Tibial artery (tissue), 4 donors: ENCODE results near the gene TSPAN9.

Source experiments
- DNase-seq, 2 donors: peaks; one replicate each; pipeline ENCODE4 v3.0.0-alpha.2; 2019
- H3K27ac ChIP-seq, 2 donors: fragments of 200-600 bp; sonication (generic) in 1 of 2; 1 replicate in 1 of 2; 2 replicates in 1 of 2; pipeline ENCODE4 v1.5.1; 2018 to 2019; ENCODE audit warnings: mild to moderate bottlenecking in 1 of 2
- H3K27me3 ChIP-seq, 2 donors: fragments of 200-600 bp; sonication (generic) in 1 of 2; one replicate each; pipeline versions ENCODE4 v1.5.1 to v1.6.0; 2016 to 2019
- H3K36me3 ChIP-seq, 3 donors: fragments of 200-600 bp; sonication (generic) in 2 of 3; one replicate each; pipeline ENCODE4 v1.5.1; 2016 to 2019; ENCODE audit warnings: mild to moderate bottlenecking in 2 of 3
- H3K4me1 ChIP-seq, 4 donors: fragments of 200-600 bp; sonication (generic) in 2 of 4; 1 replicate in 3 of 4; 2 replicates in 1 of 4; pipeline ENCODE4 v1.5.1; 2016 to 2019
- H3K4me3 ChIP-seq, 2 donors: fragments of 200-600 bp; sonication (generic) in 1 of 2; 1 replicate in 1 of 2; 2 replicates in 1 of 2; pipeline ENCODE4 v1.5.1; 2018 to 2019; ENCODE audit warnings: mild to moderate bottlenecking in 2 of 2
- H3K9me3 ChIP-seq, 3 donors: fragments of 200-600 bp; sonication (generic) in 1 of 3; one replicate each; pipeline ENCODE4 v1.5.1; 2016 to 2019
- intact Hi-C: fragments of 100-400 bp; cut with DNase I; formaldehyde crosslinking; loops from one replicate; pipeline ENCODE4 v1.15.0; 2023; ENCODE audit warnings: low total_unique reads
- TF ChIP-seq, protein P1 (sequence below), 2 experiments: fragments of 200-600 bp in 1 of 2; fragments of 450-650 bp in 1 of 2; IDR thresholded peaks; one replicate each; pipeline ENCODE4 v1.5.1; 2017 to 2019; ENCODE audit warnings: antibody characterized with exemption in 2 of 2, mild to moderate bottlenecking in 1 of 2, moderate library complexity in 1 of 2

Gene TSPAN9

DNA sequence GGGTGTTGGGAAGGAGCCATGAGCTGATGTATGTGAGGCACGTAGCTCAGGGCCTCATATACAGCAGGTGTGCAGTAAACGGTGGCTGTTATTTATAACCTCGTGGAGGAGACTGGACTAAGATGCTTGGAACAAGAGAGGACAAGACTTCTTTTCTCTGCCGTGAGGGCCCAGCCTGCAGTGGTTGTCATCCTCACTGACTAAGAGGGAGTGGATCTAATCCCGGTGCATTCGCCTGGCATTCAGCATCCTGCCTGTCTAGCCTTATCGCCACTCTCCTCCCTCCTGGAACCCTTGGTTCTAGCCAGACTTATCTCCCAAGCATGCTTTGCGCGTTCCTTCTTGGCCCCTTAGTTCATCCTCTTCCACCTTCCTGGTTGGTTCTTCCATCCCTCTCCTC is 3.9 kb downstream of the TSPAN9 start:
- H3K36me3 ChIP-seq: peaks cover 0 to 15% (median 8%) of the 10 kb centered on the region in 3 donors
- no peaks in the 10 kb centered on the region for H3K27me3 ChIP-seq
- TF ChIP-seq, protein P1, sequence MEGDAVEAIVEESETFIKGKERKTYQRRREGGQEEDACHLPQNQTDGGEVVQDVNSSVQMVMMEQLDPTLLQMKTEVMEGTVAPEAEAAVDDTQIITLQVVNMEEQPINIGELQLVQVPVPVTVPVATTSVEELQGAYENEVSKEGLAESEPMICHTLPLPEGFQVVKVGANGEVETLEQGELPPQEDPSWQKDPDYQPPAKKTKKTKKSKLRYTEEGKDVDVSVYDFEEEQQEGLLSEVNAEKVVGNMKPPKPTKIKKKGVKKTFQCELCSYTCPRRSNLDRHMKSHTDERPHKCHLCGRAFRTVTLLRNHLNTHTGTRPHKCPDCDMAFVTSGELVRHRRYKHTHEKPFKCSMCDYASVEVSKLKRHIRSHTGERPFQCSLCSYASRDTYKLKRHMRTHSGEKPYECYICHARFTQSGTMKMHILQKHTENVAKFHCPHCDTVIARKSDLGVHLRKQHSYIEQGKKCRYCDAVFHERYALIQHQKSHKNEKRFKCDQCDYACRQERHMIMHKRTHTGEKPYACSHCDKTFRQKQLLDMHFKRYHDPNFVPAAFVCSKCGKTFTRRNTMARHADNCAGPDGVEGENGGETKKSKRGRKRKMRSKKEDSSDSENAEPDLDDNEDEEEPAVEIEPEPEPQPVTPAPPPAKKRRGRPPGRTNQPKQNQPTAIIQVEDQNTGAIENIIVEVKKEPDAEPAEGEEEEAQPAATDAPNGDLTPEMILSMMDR (IDR thresholded peaks at IDR 0.05): no peak
- DNase-seq: no peak
- no peak overlapping the region for H3K27ac ChIP-seq
- intact Hi-C loops: no loop called here
- H3K9me3 ChIP-seq: no peaks in the 10 kb centered on the region
- H3K4me3 ChIP-seq: no peak overlapping the region
- peaks cover 0 to 20% (median 13%) of the 10 kb centered on the region in 4 donors for H3K4me1 ChIP-seq

DNA sequence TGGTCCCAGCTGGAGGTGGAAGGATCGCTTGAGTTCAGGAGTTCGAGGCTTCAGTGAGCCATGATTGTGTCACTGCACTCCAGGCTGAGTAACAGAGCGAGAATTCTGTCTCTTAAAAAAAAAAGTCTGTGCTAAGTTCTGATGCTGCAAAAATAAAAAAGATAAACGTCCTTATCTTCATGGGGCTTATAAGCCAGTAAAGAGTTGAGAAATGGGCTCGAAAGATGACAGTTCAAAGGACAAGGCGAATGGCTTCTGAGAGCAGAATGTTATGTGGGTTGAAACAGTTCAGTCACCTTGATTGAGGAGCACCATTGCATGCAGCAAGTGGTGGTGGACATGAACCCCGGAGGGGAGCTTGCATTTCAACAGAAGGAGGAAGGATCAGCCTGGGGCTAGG is 4.7 kb downstream of the TSPAN9 start:
- no peak for DNase-seq
- TF ChIP-seq, protein P1 (IDR thresholded peaks at IDR 0.05): no peak
- H3K4me3 ChIP-seq: no peak overlapping the region
- peaks cover 0 to 14% (median 8%) of the 10 kb centered on the region in 4 donors for H3K4me1 ChIP-seq
- H3K27ac ChIP-seq: no peak overlapping the region
- H3K27me3 ChIP-seq: no peaks in the 10 kb centered on the region
- no peaks in the 10 kb centered on the region for H3K9me3 ChIP-seq
- peaks cover 0 to 15% (median 8%) of the 10 kb centered on the region in 3 donors for H3K36me3 ChIP-seq
- intact Hi-C loops: no loop called here

DNA sequence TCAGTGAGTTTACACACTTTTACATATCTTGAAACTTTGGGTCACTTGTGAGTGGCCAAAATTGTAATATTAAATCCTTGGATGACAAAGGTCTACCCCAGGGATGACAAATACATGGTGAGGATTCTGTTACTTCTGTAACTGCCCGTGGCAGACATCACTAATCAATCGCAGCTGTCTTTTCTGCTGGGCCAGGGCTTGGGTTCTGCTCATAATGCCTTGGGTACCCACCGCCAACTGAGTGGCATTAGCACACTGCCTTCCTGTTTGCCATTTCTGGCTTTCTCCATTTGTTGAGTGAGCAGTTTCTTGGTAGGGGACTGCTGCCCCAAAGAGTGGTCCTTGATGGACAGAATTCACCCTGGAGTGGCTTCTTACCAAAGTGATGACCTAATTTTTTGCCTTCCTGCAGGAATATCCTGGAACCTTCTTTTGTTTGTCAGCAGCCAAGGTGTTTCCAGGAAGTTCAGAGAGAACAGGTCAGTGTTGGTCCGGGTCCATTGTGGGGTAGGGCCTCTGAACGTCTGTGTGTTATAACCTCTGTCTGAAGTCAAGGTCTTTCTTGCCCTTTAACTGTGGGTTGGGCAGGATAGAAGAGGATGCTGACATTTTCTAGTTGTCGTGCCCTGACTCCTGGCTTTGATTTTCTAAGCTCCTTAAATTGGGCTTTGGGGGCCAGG is 6.2 kb downstream of the TSPAN9 start:
- H3K27me3 ChIP-seq: no peaks in the 10 kb centered on the region
- peaks cover 0 to 15% (median 8%) of the 10 kb centered on the region in 3 donors for H3K36me3 ChIP-seq
- DNase-seq: no peak
- no peaks in the 10 kb centered on the region for H3K9me3 ChIP-seq
- H3K4me1 ChIP-seq: peaks cover 0 to 10% (median 4%) of the 10 kb centered on the region in 4 donors
- H3K4me3 ChIP-seq: no peak overlapping the region
- intact Hi-C loops: no loop called here
- H3K27ac ChIP-seq: no peak overlapping the region
- TF ChIP-seq, protein P1 (IDR thresholded peaks at IDR 0.05): no peak

- DNase-seq: no peak
- H3K4me1 ChIP-seq: peaks cover 0 to 8% (median 3%) of the 10 kb centered on the region in 4 donors
- H3K27ac ChIP-seq: no peak overlapping the region
- TF ChIP-seq, protein P1 (IDR thresholded peaks at IDR 0.05): no peak
- H3K27me3 ChIP-seq: no peaks in the 10 kb centered on the region
- no peaks in the 10 kb centered on the region for H3K9me3 ChIP-seq
- no peak overlapping the region for H3K4me3 ChIP-seq
- H3K36me3 ChIP-seq: peaks cover 0 to 15% (median 8%) of the 10 kb centered on the region in 3 donors
- intact Hi-C loops: no loop called here
Measured at GRCh38 chr12:3083921-3084347, 6.8 kb downstream of the TSPAN9 start.

DNA sequence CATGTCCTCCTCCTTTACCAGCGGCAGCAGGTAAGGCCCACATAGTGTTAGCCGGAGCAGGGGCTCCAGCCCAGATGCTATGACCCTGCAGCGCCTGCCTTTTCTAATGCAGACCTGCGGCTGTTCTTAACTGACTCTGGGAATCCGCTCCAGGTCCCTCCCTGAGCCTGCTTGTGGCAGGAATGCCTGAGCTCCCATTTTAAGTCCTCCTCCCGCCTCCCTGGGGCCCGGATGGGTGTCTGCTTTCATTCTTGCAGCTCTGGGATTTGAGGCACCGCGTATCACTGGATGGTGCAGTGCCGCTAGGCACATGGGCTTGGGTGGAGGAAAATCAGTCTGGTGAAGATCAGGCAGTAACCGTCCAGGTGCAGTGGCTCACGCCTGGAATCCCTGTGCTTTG is 7.6 kb downstream of the TSPAN9 start:
- H3K27ac ChIP-seq: no peak overlapping the region
- no peak for DNase-seq
- H3K27me3 ChIP-seq: no peaks in the 10 kb centered on the region
- intact Hi-C loops: no loop called here
- no peak overlapping the region for H3K4me3 ChIP-seq
- no peaks in the 10 kb centered on the region for H3K9me3 ChIP-seq
- peaks cover 0 to 3% (median 1%) of the 10 kb centered on the region in 4 donors for H3K4me1 ChIP-seq
- TF ChIP-seq, protein P1 (IDR thresholded peaks at IDR 0.05): no peak
- H3K36me3 ChIP-seq: peaks cover 0 to 15% (median 8%) of the 10 kb centered on the region in 3 donors
